OCI-LY7 (cell line): ENCODE results near the gene TP63. TPM values are rescaled to one million over a fixed set of nuclear protein-coding genes. Genes with fewer than 3 reads are reported as not detected.

Experiments used
- BruUV-seq: library from RNA; stranded (reverse); fragments of 400-500 nt; replicated peaks from 2 replicates; lab custom pipeline; 2021; lab: Mats Ljungman, UMichigan
- CTCF ChIA-PET: fragments of 300-600 bp; sonication (Branson Sonifier 250); formaldehyde crosslinking; loops from one replicate; lab custom pipeline; 2022; ENCODE audit warnings: antibody characterized with exemption; ENCODE audit not compliant: unreplicated experiment; lab: Charles Lee
- POLR2A ChIA-PET: fragments of 300-600 bp; sonication (Branson Sonifier 250); formaldehyde crosslinking; loops from one replicate; lab custom pipeline; 2022; ENCODE audit warnings: antibody characterized with exemption; lab: Charles Lee
- DNase-seq: peaks from one replicate; pipeline ENCODE4 v3.0.0-alpha.2; 2015; ENCODE audit warnings: low spot score
- H2AFZ ChIP-seq: fragments of 200-600 bp; sonication (generic), shearing (Covaris generic); 2 replicates; pipeline ENCODE4 v1.6.1; 2014; ENCODE audit warnings: mild to moderate bottlenecking, antibody characterized with exemption, low read length, moderate library complexity
- H3K27ac ChIP-seq: fragments of 200-600 bp; sonication (generic); 2 replicates; pipeline ENCODE4 v1.5.1; 2014; ENCODE audit warnings: mixed run types, low read depth, mild to moderate bottlenecking, moderate library complexity, low read length, inconsistent platforms; ENCODE audit not compliant: poor library complexity, severe bottlenecking
- H3K36me3 ChIP-seq: fragments of 200-600 bp; sonication (generic); 2 replicates; pipeline ENCODE4 v1.6.1; 2014; ENCODE audit warnings: mild to moderate bottlenecking, antibody characterized with exemption, low read length, moderate library complexity, mixed read lengths; ENCODE audit not compliant: insufficient read depth
- H3K4me1 ChIP-seq: fragments of 200-600 bp; sonication (generic); 2 replicates; pipeline ENCODE4 v1.5.1; 2014; ENCODE audit warnings: mild to moderate bottlenecking, low read length; ENCODE audit not compliant: insufficient read depth, poor library complexity, severe bottlenecking
- H3K4me2 ChIP-seq: fragments of 200-600 bp; sonication (generic); 2 replicates; pipeline ENCODE4 v1.6.1; 2014; ENCODE audit warnings: mild to moderate bottlenecking, low read length
- H3K4me3 ChIP-seq: fragments of 200-600 bp; sonication (generic); 2 replicates; pipeline ENCODE4 v1.5.1; 2014; ENCODE audit warnings: mild to moderate bottlenecking, low read depth, low read length; ENCODE audit not compliant: poor library complexity, severe bottlenecking
- H3K79me2 ChIP-seq: fragments of 200-600 bp; sonication (generic); 2 replicates; pipeline ENCODE4 v1.6.1; 2016; ENCODE audit warnings: low read depth, mild to moderate bottlenecking, low read length, moderate library complexity, mixed read lengths; ENCODE audit not compliant: insufficient read depth
- H3K9me2 ChIP-seq: fragments of 200-600 bp; sonication (generic); 2 replicates; pipeline ENCODE4 v1.6.1; 2016; ENCODE audit warnings: mild to moderate bottlenecking, low read length, mixed read lengths; ENCODE audit not compliant: insufficient read depth
- H3K9me3 ChIP-seq: fragments of 200-600 bp; sonication (generic); 2 replicates; pipeline ENCODE4 v1.6.1; 2014; ENCODE audit warnings: mild to moderate bottlenecking, mixed run types, low read length, mixed read lengths
- H4K20me1 ChIP-seq: fragments of 200-600 bp; sonication (generic); 2 replicates; pipeline ENCODE4 v1.6.1; 2014; ENCODE audit warnings: mild to moderate bottlenecking, antibody characterized with exemption, low read length, moderate library complexity, mixed read lengths; ENCODE audit not compliant: insufficient read depth
- EZH2phosphoT487 ChIP-seq: fragments of 200-600 bp; sonication (generic); IDR thresholded peaks from 2 replicates; pipeline ENCODE4 v1.6.1; 2018; ENCODE audit warnings: low read depth, borderline replicate concordance, mild to moderate bottlenecking, mixed run types, antibody characterized with exemption, low read length, moderate library complexity, mixed read lengths
- intact Hi-C: fragments of 100-400 bp; cut with micrococcal nuclease; formaldehyde crosslinking; loops from one replicate; pipeline ENCODE4 v1.10.0; 2022; ENCODE audit not compliant: unreplicated experiment
- total RNA-seq, 2 experiments: library from RNA; depleted of rRNA in 1 of 2; stranded (reverse); fragments of >200 nt in 1 of 2; shearing (Covaris generic) in 1 of 2; gene quantifications; 2 replicates each; pipeline ENCODE4 v1.2.3, GENCODE V29; 2014 to 2022
- TF ChIP-seq, protein P1 (sequence below): fragments of 200-600 bp; sonication (generic); conservative IDR thresholded peaks from 2 replicates; pipeline ENCODE4 v1.5.1; 2014; ENCODE audit warnings: mild to moderate bottlenecking, antibody characterized with exemption, low read length, moderate library complexity, mixed read lengths

TP63 gene
- total RNA-seq, 2 experiments from 2014 or later = 0.16 to 1.1 TPM

DNA sequence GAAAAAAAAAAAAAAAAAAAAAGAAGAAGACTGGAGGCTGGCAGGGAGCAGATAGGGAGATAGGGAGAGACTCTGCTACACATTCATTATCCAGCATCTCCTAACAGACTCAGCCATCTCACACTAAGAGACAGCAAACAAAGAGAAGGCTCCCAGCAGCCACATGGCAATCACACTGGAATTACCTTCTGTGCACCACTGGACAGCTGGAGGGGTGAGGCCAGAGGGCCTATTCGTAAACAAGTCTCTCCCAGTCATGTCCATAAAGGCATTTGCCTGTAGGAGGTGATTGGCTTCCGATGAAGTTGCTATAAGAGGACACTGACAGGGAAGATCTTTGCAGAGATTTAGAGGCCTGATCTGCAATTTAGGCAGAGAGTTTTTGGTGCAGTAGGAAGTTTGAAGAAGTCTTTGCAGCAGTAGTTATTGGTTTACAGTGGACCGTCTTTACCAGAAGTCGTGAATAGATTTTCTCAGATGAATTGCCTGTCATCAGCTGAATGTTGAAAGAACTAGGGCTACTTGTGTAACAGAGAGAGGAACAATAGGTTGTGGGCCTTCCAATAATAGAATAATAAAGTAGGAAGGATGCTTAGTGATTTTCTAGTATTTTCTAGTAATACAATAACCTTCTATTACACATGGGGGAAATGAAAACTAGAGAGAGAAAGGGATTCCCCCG is 89.7 kb downstream of the TP63 start:
- no peaks in the 10 kb centered on the region for H3K36me3 ChIP-seq
- H3K9me3 ChIP-seq = no peaks in the 10 kb centered on the region
- no peak overlapping the region for H3K27ac ChIP-seq
- BruUV-seq = no TSS peak
- no peak overlapping the region for H3K4me2 ChIP-seq
- no peaks in the 10 kb centered on the region for H4K20me1 ChIP-seq
- TF ChIP-seq, protein P1, sequence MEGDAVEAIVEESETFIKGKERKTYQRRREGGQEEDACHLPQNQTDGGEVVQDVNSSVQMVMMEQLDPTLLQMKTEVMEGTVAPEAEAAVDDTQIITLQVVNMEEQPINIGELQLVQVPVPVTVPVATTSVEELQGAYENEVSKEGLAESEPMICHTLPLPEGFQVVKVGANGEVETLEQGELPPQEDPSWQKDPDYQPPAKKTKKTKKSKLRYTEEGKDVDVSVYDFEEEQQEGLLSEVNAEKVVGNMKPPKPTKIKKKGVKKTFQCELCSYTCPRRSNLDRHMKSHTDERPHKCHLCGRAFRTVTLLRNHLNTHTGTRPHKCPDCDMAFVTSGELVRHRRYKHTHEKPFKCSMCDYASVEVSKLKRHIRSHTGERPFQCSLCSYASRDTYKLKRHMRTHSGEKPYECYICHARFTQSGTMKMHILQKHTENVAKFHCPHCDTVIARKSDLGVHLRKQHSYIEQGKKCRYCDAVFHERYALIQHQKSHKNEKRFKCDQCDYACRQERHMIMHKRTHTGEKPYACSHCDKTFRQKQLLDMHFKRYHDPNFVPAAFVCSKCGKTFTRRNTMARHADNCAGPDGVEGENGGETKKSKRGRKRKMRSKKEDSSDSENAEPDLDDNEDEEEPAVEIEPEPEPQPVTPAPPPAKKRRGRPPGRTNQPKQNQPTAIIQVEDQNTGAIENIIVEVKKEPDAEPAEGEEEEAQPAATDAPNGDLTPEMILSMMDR = no peak
- TF ChIP-seq EZH2phosphoT487 = no peak
- DNase-seq = no peak
- H3K9me2 ChIP-seq = no peaks in the 10 kb centered on the region
- POLR2A ChIA-PET = interaction anchor here (0.7 kb wide), 1 partner anchor 12 kb away, joined by 3 read pairs; no protein-coding TSS in a partner anchor
- no peak overlapping the region for H2AFZ ChIP-seq
- no peaks in the 10 kb centered on the region for H3K4me1 ChIP-seq
- no peak overlapping the region for H3K4me3 ChIP-seq
- no peaks in the 10 kb centered on the region for H3K79me2 ChIP-seq
- CTCF ChIA-PET = no interaction called here
- intact Hi-C loops = no loop called here

DNA sequence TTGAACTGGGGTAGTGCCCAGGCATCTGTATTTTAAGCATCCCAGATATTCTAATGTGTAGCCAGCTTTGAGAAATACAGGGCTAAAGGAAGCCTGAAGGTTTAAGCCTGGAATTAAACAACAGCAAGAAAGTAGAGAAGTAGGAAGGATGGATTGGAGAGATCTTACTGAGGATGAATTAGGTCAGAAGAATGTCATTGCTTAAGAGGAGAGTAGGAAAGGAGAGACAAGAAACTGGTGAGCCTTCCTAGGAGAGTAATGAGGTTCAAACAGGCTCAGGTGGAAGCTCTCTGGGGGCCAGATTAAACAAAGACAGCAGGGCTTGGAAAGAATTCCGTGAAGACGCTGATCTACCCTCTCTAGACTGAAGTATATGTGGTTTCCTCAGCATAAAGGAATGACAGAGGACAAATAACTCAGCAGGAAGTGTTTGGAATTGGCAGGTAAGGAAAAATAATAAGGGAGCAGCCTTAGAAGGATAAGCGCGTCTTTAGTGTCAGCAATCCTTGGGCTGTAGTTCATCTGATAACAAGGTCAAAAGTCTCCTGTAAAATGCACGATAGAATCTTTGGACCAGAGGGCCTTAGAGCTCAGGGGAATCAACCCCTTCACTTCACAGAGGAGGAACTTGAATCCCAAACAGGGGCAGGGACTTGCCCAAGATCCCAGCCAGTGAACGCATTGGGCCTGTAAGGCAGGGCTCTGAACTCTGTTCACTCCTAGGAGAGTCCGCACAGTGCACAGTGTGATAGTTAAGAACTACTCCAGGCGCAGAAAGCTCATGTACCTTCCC is 90.9 kb downstream of the TP63 start:
- no peak for DNase-seq
- H3K4me3 ChIP-seq = no peak overlapping the region
- no peaks in the 10 kb centered on the region for H3K9me3 ChIP-seq
- no peak overlapping the region for H2AFZ ChIP-seq
- H3K9me2 ChIP-seq = no peaks in the 10 kb centered on the region
- TF ChIP-seq, protein P1 = no peak
- no peak for TF ChIP-seq EZH2phosphoT487
- H3K36me3 ChIP-seq = no peaks in the 10 kb centered on the region
- ChIA-PET POLR2A (interaction anchor here (0.7 kb wide), 2 partner anchors 13 to 103 kb away, joined by 3 read pairs; no protein-coding TSS in a partner anchor), CTCF (no interaction called here)
- intact Hi-C loops = no loop called here
- no peaks in the 10 kb centered on the region for H3K4me1 ChIP-seq
- no peaks in the 10 kb centered on the region for H3K79me2 ChIP-seq
- H3K27ac ChIP-seq = no peak overlapping the region
- H4K20me1 ChIP-seq = no peaks in the 10 kb centered on the region
- H3K4me2 ChIP-seq = no peak overlapping the region
- no TSS peak for BruUV-seq
